ENCODE measurements around the gene LRRTM1.

GRCh38 chr2:80340022-80340421 is 35.5 kb upstream of the LRRTM1 start:
- TF ChIP-seq POLR2A (IDR thresholded peaks at IDR 0.05; ENCODE audit: low read depth, low read length) (no peak), POLR2AphosphoS5 (IDR thresholded peaks at IDR 0.05; ENCODE audit: low read depth, low read length) (no peak), SPI1 (IDR thresholded peaks at IDR 0.05; ENCODE audit: low read depth, low read length) (no peak), PAX5 (IDR thresholded peaks at IDR 0.05; ENCODE audit: insufficient read depth, low read length, severe bottlenecking) (no peak), TAF1 (IDR thresholded peaks at IDR 0.05; ENCODE audit: low read depth, low read length) (no peak), POU2F2 (IDR thresholded peaks at IDR 0.05; ENCODE audit: low read depth, low read length) (no peak)

Measured in GM12891 (cell line).